ENCODE data around the gene DDX59. TPM values are rescaled to one million over a fixed set of nuclear protein-coding genes. Genes with fewer than 3 reads are reported as not detected.

Gene DDX59
- polyA plus RNA-seq, 1 donor from 2014 or later = 21.0 TPM

GRCh38 chr1:200686620-200687019, 16.9 kb upstream of the DDX59 start:
- Histone ChIP-seq H3K9me3 (ENCODE audit: low read length) (no peaks in the 10 kb centered on the region), H3K9me2 (ENCODE audit: insufficient read depth, low read length) (no peaks in the 10 kb centered on the region), H3K27ac (ENCODE audit: low read length) (no peak overlapping the region), H3F3A (ENCODE audit: insufficient read depth, low read length, poor library complexity, severe bottlenecking) (no peaks in the 10 kb centered on the region), H3K27me3 (ENCODE audit: insufficient read depth, low read depth, low read length) (no peaks in the 10 kb centered on the region), H3K4me3 (ENCODE audit: low read length) (no peak overlapping the region), H2AFZ (ENCODE audit: low read depth, low read length) (no peak overlapping the region), H3K4me2 (ENCODE audit: low read length) (no peak overlapping the region), H4K20me1 (ENCODE audit: insufficient read depth) (no peaks in the 10 kb centered on the region), H3K79me2 (replicated peaks; ENCODE audit: insufficient read depth, low read length) (no peaks in the 10 kb centered on the region), H3K36me3 (ENCODE audit: insufficient read depth, low read length) (no peaks in the 10 kb centered on the region), H3K9ac (ENCODE audit: low read length) (no peak overlapping the region)
- TF ChIP-seq EZH2 (IDR thresholded peaks at IDR 0.05; ENCODE audit: borderline replicate concordance, insufficient read depth, low read length, poor library complexity, severe bottlenecking) = no peak
- no peak for TF ChIP-seq POLR2AphosphoS5 (IDR thresholded peaks at IDR 0.05)
- no peak for TF ChIP-seq REST (IDR thresholded peaks at IDR 0.05; ENCODE audit: borderline replicate concordance)
- no peak for TF ChIP-seq RAD21 (conservative IDR thresholded peaks at IDR 0.05)
- no peak for TF ChIP-seq EP300 (conservative IDR thresholded peaks at IDR 0.05; ENCODE audit: poor library complexity, severe bottlenecking)
- no peak for TF ChIP-seq CTCF (IDR thresholded peaks at IDR 0.05; ENCODE audit: poor library complexity, severe bottlenecking)
- no peak for TF ChIP-seq SMC3 (conservative IDR thresholded peaks at IDR 0.05; ENCODE audit: poor library complexity)
- TF ChIP-seq TAF1 (IDR thresholded peaks at IDR 0.05; ENCODE audit: low read depth) = no peak
- TF ChIP-seq MXI1 (conservative IDR thresholded peaks at IDR 0.05; ENCODE audit: poor library complexity, severe bottlenecking) = no peak

- Histone ChIP-seq H3K4me2 (ENCODE audit: low read length) (no peak overlapping the region), H2AFZ (ENCODE audit: low read depth, low read length) (no peak overlapping the region), H3K4me3 (ENCODE audit: low read length) (no peak overlapping the region)
These were observed 14.3 kb upstream of the DDX59 start for GRCh38 chr1:200684015-200684414.

More at GRCh38 chr1:200684015-200684414, 14.3 kb upstream of the DDX59 start:
- H3K9ac ChIP-seq (ENCODE audit: low read length) = no peak overlapping the region
- TF ChIP-seq POLR2AphosphoS5 (IDR thresholded peaks at IDR 0.05) = no peak
- no peak for TF ChIP-seq MXI1 (conservative IDR thresholded peaks at IDR 0.05; ENCODE audit: poor library complexity, severe bottlenecking)
- TF ChIP-seq TAF1 (IDR thresholded peaks at IDR 0.05; ENCODE audit: low read depth) = no peak
- no peak for TF ChIP-seq RAD21 (conservative IDR thresholded peaks at IDR 0.05)
- no peak for TF ChIP-seq CTCF (IDR thresholded peaks at IDR 0.05; ENCODE audit: poor library complexity, severe bottlenecking)
- TF ChIP-seq SMC3 (conservative IDR thresholded peaks at IDR 0.05; ENCODE audit: poor library complexity) = no peak
- no peak for TF ChIP-seq REST (IDR thresholded peaks at IDR 0.05; ENCODE audit: borderline replicate concordance)
- no peak for TF ChIP-seq EP300 (conservative IDR thresholded peaks at IDR 0.05; ENCODE audit: poor library complexity, severe bottlenecking)
- no peak for TF ChIP-seq EZH2 (IDR thresholded peaks at IDR 0.05; ENCODE audit: borderline replicate concordance, insufficient read depth, low read length, poor library complexity, severe bottlenecking)
- H3K27ac ChIP-seq (ENCODE audit: low read length) = no peak overlapping the region
- no peaks in the 10 kb centered on the region for H3K9me3 ChIP-seq (ENCODE audit: low read length)
- H3K79me2 ChIP-seq (replicated peaks; ENCODE audit: insufficient read depth, low read length) = no peaks in the 10 kb centered on the region
- H3K27me3 ChIP-seq (ENCODE audit: insufficient read depth, low read depth, low read length) = no peaks in the 10 kb centered on the region
- H3F3A ChIP-seq (ENCODE audit: insufficient read depth, low read length, poor library complexity, severe bottlenecking) = no peaks in the 10 kb centered on the region
- no peaks in the 10 kb centered on the region for H4K20me1 ChIP-seq (ENCODE audit: insufficient read depth)
- H3K36me3 ChIP-seq (ENCODE audit: insufficient read depth, low read length) = no peaks in the 10 kb centered on the region
- H3K9me2 ChIP-seq (ENCODE audit: insufficient read depth, low read length) = no peaks in the 10 kb centered on the region
